Ovary (tissue), 9 donors: ENCODE data around the gene DPEP1. TPM values are rescaled to one million over a fixed set of nuclear protein-coding genes. Genes with fewer than 3 reads are reported as not detected.

Experiments
- DNase-seq, 5 donors: peaks; one replicate each; pipeline ENCODE4 v3.0.0-alpha.2; 2019 to 2020
- H3K27ac ChIP-seq, 2 donors: fragments of 200-600 bp; one replicate each; pipeline versions ENCODE4 v1.5.1 to v1.8.0; 2019 to 2022
- H3K27me3 ChIP-seq: fragments of 200-600 bp; one replicate; pipeline ENCODE4 v1.8.0; 2022
- H3K36me3 ChIP-seq: fragments of 200-600 bp; sonication (generic); one replicate; pipeline ENCODE4 v1.5.1; 2019
- H3K4me1 ChIP-seq: one replicate; pipeline ENCODE4 v1.8.1; 2013; ENCODE audit warnings: mild to moderate bottlenecking, moderate library complexity; ENCODE audit not compliant: insufficient read depth
- H3K4me3 ChIP-seq: fragments of 200-600 bp; sonication (generic); one replicate; pipeline ENCODE4 v1.5.1; 2017
- H3K9me3 ChIP-seq, 2 donors: fragments of 200-600 bp in 1 of 2; sonication (generic) in 1 of 2; one replicate each; pipeline versions ENCODE4 v1.5.1 to v1.8.1; 2013 to 2019; ENCODE audit warnings: mild to moderate bottlenecking in 1 of 2, moderate library complexity in 1 of 2
- EP300 ChIP-seq: sonication (generic); formaldehyde crosslinking; IDR thresholded peaks from one replicate; pipeline ENCODE4 v1.6.1; 2017; ENCODE audit warnings: antibody characterized with exemption
- POLR2A ChIP-seq: fragments of 450-650 bp; IDR thresholded peaks from one replicate; pipeline ENCODE4 v1.6.1; 2017; ENCODE audit warnings: antibody characterized with exemption, mild to moderate bottlenecking, moderate library complexity
- WGBS, 3 donors: extraction: QIAGEN DNeasy Blood & Tissue Kit in 1 of 3; methylation state at CpG; one replicate each; pipeline versions ENCODE4 v1.1.5 to v1.1.7; 2013 to 2017; 5-methylcytosine and 5-hydroxymethylcytosine counted together
- intact Hi-C, 4 donors: fragments of 100-400 bp; cut with DNase I; formaldehyde crosslinking; loops; one replicate each; pipeline versions ENCODE4 v1.11.0 to v1.15.1; 2022 to 2023
- polyA plus RNA-seq, 2 donors: library from polyadenylated mRNA; stranded (reverse); fragments of 200-250 nt in 1 of 2; fragments of 350-450 nt in 1 of 2; fragmentation: Illumina TruSeq in 1 of 2; extraction: RNeasy Lipid Tissue Mini Kit (QIAGEN cat#74804) in 1 of 2; gene quantifications; one replicate each; pipeline ENCODE4 v1.2.3, GENCODE V29; 2013 to 2014
- total RNA-seq, 7 donors: library from RNA; depleted of rRNA in 2 of 7; stranded (reverse); fragments of >200 nt in 2 of 7; fragmentation: NEBNext Ultra II Directional in 3 of 7; extraction: Animal tissue kit (Norgen Biotek cat#: 25700) in 3 of 7; gene quantifications; one replicate each; pipeline versions ENCODE4 v1.1.0 to v1.2.4, GENCODE V29; 2016 to 2023
- TF ChIP-seq, protein P1 (sequence below), 3 donors: fragments of 450-650 bp in 2 of 3; fragments of 200-600 bp in 1 of 3; IDR thresholded peaks; one replicate each; pipeline versions ENCODE4 v1.5.1 to v1.8.0; 2016 to 2022; ENCODE audit warnings: antibody characterized with exemption in 3 of 3, mild to moderate bottlenecking in 1 of 3
- donor health status: DM: no; HTN: no; CAD: no; lungs with moderate emphysema.
- donor health status: DM: no; HTN: no; CAD: no.
- donor health status: Bipolar disorder and iron deficiency.
- donor health status: DM: yes; HTN: yes; CAD: no.
- donor health status: DM: no; HTN: no; CAD: no.
- donor health status: DM: yes; HTN: yes; CAD: no.

Gene DPEP1
- total and polyA plus RNA-seq, 9 donors = 0.30 to 5.7 (median 1.3) TPM; not detected in 1

DNA sequence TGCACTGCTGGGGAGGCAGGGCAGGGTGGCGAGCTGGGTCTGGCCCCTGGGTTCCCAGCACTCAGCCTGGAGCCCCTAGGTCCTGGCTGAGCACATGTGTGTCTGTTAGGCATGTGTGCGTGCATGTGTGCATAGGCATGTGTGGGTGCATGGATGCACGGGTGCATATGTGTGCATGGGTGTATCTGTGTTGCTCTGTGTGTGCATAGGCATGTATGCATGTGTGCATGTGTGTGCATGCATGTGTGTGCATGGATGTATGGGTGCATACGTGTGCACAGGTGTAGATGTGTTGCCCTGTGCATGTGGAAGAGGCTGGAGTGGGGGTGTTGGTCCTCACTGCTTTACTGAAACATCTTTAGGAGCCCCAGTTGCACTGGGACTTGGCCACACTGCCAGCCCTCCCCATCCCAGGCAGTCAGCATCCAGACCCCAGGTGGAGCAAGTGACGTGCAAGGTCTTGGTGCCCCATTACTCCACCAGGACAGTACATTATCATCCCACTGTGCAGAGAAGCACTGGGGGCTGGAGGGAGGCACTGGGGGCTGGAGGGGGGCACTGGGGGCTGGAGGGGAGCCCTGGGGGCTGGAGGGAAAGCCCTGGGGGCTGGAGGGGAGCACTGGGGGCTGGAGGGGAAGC, 10.4 kb upstream of the DPEP1 start:
- no peaks in the 10 kb centered on the region for H3K4me1 ChIP-seq
- intact Hi-C loops = no loop called here
- no peak for DNase-seq
- no peaks in the 10 kb centered on the region for H3K27me3 ChIP-seq
- H3K9me3 ChIP-seq = no peaks in the 10 kb centered on the region
- 27 to 38% (median 27%) methylated on average over 5 of the region's 5 CpGs for WGBS, 3 donors
- TF ChIP-seq POLR2A = no peak
- TF ChIP-seq, protein P1, sequence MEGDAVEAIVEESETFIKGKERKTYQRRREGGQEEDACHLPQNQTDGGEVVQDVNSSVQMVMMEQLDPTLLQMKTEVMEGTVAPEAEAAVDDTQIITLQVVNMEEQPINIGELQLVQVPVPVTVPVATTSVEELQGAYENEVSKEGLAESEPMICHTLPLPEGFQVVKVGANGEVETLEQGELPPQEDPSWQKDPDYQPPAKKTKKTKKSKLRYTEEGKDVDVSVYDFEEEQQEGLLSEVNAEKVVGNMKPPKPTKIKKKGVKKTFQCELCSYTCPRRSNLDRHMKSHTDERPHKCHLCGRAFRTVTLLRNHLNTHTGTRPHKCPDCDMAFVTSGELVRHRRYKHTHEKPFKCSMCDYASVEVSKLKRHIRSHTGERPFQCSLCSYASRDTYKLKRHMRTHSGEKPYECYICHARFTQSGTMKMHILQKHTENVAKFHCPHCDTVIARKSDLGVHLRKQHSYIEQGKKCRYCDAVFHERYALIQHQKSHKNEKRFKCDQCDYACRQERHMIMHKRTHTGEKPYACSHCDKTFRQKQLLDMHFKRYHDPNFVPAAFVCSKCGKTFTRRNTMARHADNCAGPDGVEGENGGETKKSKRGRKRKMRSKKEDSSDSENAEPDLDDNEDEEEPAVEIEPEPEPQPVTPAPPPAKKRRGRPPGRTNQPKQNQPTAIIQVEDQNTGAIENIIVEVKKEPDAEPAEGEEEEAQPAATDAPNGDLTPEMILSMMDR (IDR thresholded peaks at IDR 0.05) = no peak
- TF ChIP-seq EP300 = no peak
- no peaks in the 10 kb centered on the region for H3K36me3 ChIP-seq
- H3K4me3 ChIP-seq = no peak overlapping the region
- no peak overlapping the region for H3K27ac ChIP-seq

DNA sequence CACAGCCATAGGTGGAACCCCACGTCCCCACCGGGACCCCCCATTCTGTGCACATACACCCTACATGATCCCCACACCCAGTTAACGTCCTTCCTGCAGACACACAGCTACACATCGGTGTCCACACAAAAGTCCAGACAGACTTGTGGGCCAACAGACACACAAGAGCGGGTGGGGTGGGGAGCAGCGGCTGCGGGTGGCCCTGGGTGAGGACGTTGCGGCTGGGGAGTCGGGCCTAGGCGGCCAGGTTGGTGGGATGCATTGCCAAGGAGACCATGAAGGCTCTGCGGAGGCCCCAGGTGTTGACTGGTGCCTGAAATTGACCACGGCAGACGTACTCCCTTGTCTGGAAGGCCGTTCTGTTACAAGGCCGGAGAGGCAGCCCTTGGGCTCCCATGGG, 8.7 kb upstream of the DPEP1 start:
- no peaks in the 10 kb centered on the region for H3K9me3 ChIP-seq
- H3K4me3 ChIP-seq = no peak overlapping the region
- DNase-seq = no peak
- no peaks in the 10 kb centered on the region for H3K27me3 ChIP-seq
- WGBS, 3 donors = 67 to 78% (median 68%) methylated on average over 16 of the region's 16 CpGs
- H3K27ac ChIP-seq = no peak overlapping the region
- intact Hi-C loops = no loop called here
- H3K4me1 ChIP-seq = no peaks in the 10 kb centered on the region
- TF ChIP-seq, protein P1 (IDR thresholded peaks at IDR 0.05) = no peak
- TF ChIP-seq POLR2A (no peak), EP300 (no peak)
- H3K36me3 ChIP-seq = no peaks in the 10 kb centered on the region

DNA sequence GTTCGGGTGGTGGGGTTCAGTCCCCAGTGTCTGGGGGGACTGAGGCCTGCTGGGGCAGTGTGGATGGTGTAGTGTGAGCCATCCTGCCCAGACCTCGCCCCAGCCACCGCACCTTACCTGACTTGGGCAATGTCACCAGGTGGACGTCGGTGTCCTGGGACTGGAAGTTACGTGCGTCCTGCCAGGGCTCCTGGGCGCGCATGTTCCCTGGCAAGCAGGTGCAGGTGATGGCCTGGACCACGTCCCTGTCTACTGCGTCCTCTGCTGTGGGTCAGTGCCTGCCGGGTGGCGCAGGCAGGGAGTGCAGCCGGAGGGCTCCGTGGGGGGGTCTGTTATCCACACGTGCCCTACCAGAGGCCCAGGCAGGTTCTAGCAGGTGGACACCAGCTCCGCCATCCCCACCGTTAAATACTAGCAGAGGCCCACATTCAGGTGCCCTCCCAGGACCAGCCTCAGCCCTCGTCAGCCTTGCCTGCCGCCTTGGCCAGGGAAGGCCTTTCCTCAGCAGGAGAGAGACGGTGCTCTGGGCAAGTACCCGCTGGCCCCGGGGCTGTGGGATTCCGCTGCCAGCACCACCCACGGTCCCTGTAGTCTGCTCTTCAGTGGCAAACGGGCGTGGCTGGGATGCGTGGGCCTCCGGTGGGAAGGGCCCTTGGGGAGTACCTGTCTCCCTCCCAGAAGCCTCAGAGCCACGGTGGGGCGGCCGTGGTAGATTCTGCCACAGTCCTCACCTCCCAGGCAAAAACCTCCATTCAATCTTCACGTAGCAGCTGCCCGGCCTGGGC, 8.1 kb upstream of the DPEP1 start:
- intact Hi-C loops = no loop called here
- Histone ChIP-seq H3K9me3 (no peaks in the 10 kb centered on the region), H3K27me3 (no peaks in the 10 kb centered on the region), H3K27ac (no peak overlapping the region), H3K4me1 (no peaks in the 10 kb centered on the region), H3K36me3 (no peaks in the 10 kb centered on the region), H3K4me3 (no peak overlapping the region)
- no peak for TF ChIP-seq EP300
- TF ChIP-seq POLR2A = no peak
- TF ChIP-seq, protein P1 (IDR thresholded peaks at IDR 0.05) = no peak
- DNase-seq = no peak
- WGBS, 3 donors = 82 to 89% (median 87%) methylated on average over 26 to 34 of the region's 34 CpGs

DNA sequence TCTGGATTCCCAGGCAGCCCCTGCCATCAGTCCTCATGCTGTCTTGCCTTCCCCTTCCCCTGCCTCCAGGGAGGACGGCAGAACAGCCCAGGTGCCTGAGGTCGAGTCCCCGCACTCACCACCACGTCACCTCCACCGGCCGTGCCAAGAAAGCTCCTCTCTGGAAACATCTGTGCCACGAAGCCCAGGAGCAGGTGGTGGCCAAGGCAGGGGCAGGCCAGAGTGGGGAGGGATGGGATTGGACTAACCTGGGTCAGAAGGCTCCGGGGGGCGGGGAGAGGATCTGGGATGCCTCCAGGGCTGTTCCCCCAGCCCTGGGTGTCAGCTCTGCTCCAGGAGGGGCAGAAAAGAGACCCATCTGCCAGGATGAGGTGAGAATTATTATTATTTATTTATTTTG, 7.4 kb upstream of the DPEP1 start:
- Histone ChIP-seq H3K4me3 (no peak overlapping the region), H3K27me3 (no peaks in the 10 kb centered on the region), H3K27ac (no peak overlapping the region), H3K4me1 (no peaks in the 10 kb centered on the region), H3K9me3 (no peaks in the 10 kb centered on the region), H3K36me3 (no peaks in the 10 kb centered on the region)
- TF ChIP-seq, protein P1 (IDR thresholded peaks at IDR 0.05) = no peak
- TF ChIP-seq EP300 (no peak), POLR2A (no peak)
- intact Hi-C loops = no loop called here
- 74 to 86% (median 77%) methylated on average over 9 of the region's 9 CpGs for WGBS, 3 donors
- DNase-seq = no peak
